Keratinocyte (primary cell): ENCODE measurements around the gene KTN1. TPM values are rescaled to one million over a fixed set of nuclear protein-coding genes. Genes with fewer than 3 reads are reported as not detected.

Experiments used
- DNase-seq: peaks from one replicate; pipeline ENCODE4 v3.0.0-alpha.2; 2011; ENCODE audit warnings: low read depth, missing footprints, low spot score
- FAIRE-seq: peaks from 2 replicates; lab custom pipeline; 2011; peaks lifted over from hg19 to GRCh38; lab: Jason Lieb, UNC
- H2AFZ ChIP-seq: 2 replicates; pipeline ENCODE4 v1.6.0; 2012; ENCODE audit warnings: low read length, control low read depth, inconsistent platforms; ENCODE audit not compliant: control insufficient read depth
- H3K27ac ChIP-seq: 2 replicates; pipeline ENCODE4 v1.5.1; 2011; ENCODE audit warnings: low read length; ENCODE audit not compliant: control insufficient read depth, insufficient read depth
- H3K27me3 ChIP-seq: 3 replicates; pipeline ENCODE4 v1.6.0; 2011; ENCODE audit warnings: low read length; ENCODE audit not compliant: control insufficient read depth, insufficient read depth; ENCODE audit errors: extremely low read depth
- H3K36me3 ChIP-seq, 2 experiments: 2 replicates in 1 of 2; 3 replicates in 1 of 2; pipeline ENCODE4 v1.5.1; 2011; ENCODE audit warnings: low read length in 2 of 2, mild to moderate bottlenecking in 1 of 2; ENCODE audit not compliant: control insufficient read depth in 2 of 2, insufficient read depth in 2 of 2; ENCODE audit errors: extremely low read depth in 1 of 2
- H3K4me1 ChIP-seq: 3 replicates; pipeline ENCODE4 v1.5.1; 2011; ENCODE audit warnings: low read length; ENCODE audit not compliant: control insufficient read depth, insufficient read depth; ENCODE audit errors: extremely low read depth
- H3K4me2 ChIP-seq: 3 replicates; pipeline ENCODE4 v1.6.0; 2011; ENCODE audit warnings: low read depth, low read length; ENCODE audit not compliant: control insufficient read depth, insufficient read depth; ENCODE audit errors: extremely low read depth
- H3K4me3 ChIP-seq, 3 experiments: fragments of 200-600 bp in 1 of 3; sonication (generic) in 1 of 3; 2 replicates in 2 of 3; 3 replicates in 1 of 3; pipeline ENCODE4 v1.5.1; 2011 to 2016; ENCODE audit warnings: low read length in 3 of 3, mild to moderate bottlenecking in 3 of 3, control low read depth in 2 of 3, inconsistent platforms in 1 of 3, low read depth in 1 of 3, mixed read lengths in 1 of 3, mixed run types in 1 of 3, moderate library complexity in 1 of 3; ENCODE audit not compliant: control insufficient read depth in 2 of 3, insufficient read depth in 2 of 3; ENCODE audit errors: extremely low read depth in 1 of 3
- H3K79me2 ChIP-seq: 2 replicates; pipeline ENCODE4 v1.6.0; 2012; ENCODE audit warnings: low read length; ENCODE audit not compliant: control insufficient read depth, insufficient read depth
- H3K9ac ChIP-seq: 3 replicates; pipeline ENCODE4 v1.6.0; 2011; ENCODE audit warnings: low read length; ENCODE audit not compliant: control insufficient read depth, insufficient read depth; ENCODE audit errors: extremely low read depth
- H3K9me1 ChIP-seq: 3 replicates; pipeline ENCODE4 v1.6.0; 2011; ENCODE audit warnings: low read length; ENCODE audit not compliant: control insufficient read depth, insufficient read depth; ENCODE audit errors: extremely low read depth
- H3K9me3 ChIP-seq: 2 replicates; pipeline ENCODE4 v1.5.1; 2012; ENCODE audit warnings: low read depth, low read length; ENCODE audit not compliant: control insufficient read depth
- H4K20me1 ChIP-seq: 3 replicates; pipeline ENCODE4 v1.6.0; 2011; ENCODE audit warnings: low read length; ENCODE audit not compliant: control insufficient read depth, insufficient read depth; ENCODE audit errors: extremely low read depth
- CTCF ChIP-seq, 3 experiments: IDR thresholded peaks in 1 of 3; conservative IDR thresholded peaks in 1 of 3; optimal IDR thresholded peaks in 1 of 3; 2 replicates in 2 of 3; 3 replicates in 1 of 3; pipeline versions ENCODE3 to v1.5.1; 2011; ENCODE audit warnings: low read length in 3 of 3, mild to moderate bottlenecking in 3 of 3, moderate library complexity in 2 of 3, control low read depth in 1 of 3, inconsistent platforms in 1 of 3; ENCODE audit not compliant: insufficient read depth in 2 of 3; ENCODE audit errors: extremely low read depth in 1 of 3
- EZH2 ChIP-seq: IDR thresholded peaks from one replicate; pipeline ENCODE4 v1.6.1; 2012; ENCODE audit warnings: inconsistent platforms, mild to moderate bottlenecking, low read length, moderate library complexity
- dilution Hi-C: fragments of 300-500 bp; cut with MboI; formaldehyde crosslinking; loops from one replicate; pipeline ENCODE4 v1.7.0; 2020; ENCODE audit warnings: low sequenced_read_pairs; ENCODE audit not compliant: extremely low pct_ligation_motif_present
- polyA plus RNA-seq, 5 experiments: library from polyadenylated mRNA; depleted of rRNA in 3 of 5; stranded (reverse) in 3 of 5; stranded (forward) in 1 of 5; unstranded in 1 of 5; fragments of >200 nt; gene quantifications; 1 replicate in 1 of 5; 2 replicates in 3 of 5; 3 replicates in 1 of 5; pipeline versions ENCODE4 v1.2.1 to v1.2.3, GENCODE V29; 2011 to 2012; ENCODE audit warnings: missing spikeins in 2 of 5, low read depth in 1 of 5, low replicate concordance in 1 of 5

The KTN1 gene
- polyA plus RNA-seq, 1 donor (not counting 4 experiments of a cell fraction or from before 2014, with no cell fraction given): 121 TPM

- H3K4me2 ChIP-seq: no peak overlapping the region
- H3K9ac ChIP-seq: no peak overlapping the region
- no peaks in the 10 kb centered on the region for H3K9me3 ChIP-seq
- H3K27ac ChIP-seq: no peak overlapping the region
- no peaks in the 10 kb centered on the region for H3K79me2 ChIP-seq
- no peak overlapping the region for H3K4me3 ChIP-seq
- H2AFZ ChIP-seq: no peak overlapping the region
- DNase-seq: no peak
- dilution Hi-C loops: no loop called here
- no peaks in the 10 kb centered on the region for H3K9me1 ChIP-seq
- peaks cover 14 to 21% of the 10 kb centered on the region in 2 experiments for H3K36me3 ChIP-seq
- no peaks in the 10 kb centered on the region for H3K27me3 ChIP-seq
- H3K4me1 ChIP-seq: no peaks in the 10 kb centered on the region
- no peak for TF ChIP-seq EZH2
- TF ChIP-seq CTCF (optimal IDR thresholded peaks at IDR 0.05 in 1 of 3, IDR thresholded peaks at IDR 0.05 in 1 of 3, conservative IDR thresholded peaks at IDR 0.05 in 1 of 3; ENCODE audit: extremely low read depth in 1 of 3, insufficient read depth in 2 of 3, low read length in 3 of 3): no peak
- FAIRE-seq: no peak
- no peaks in the 10 kb centered on the region for H4K20me1 ChIP-seq
Observed at GRCh38 chr14:55673048-55673447, 93.0 kb downstream of the KTN1 start.

GRCh38 chr14:55681096-55681495 is 101.1 kb downstream of the KTN1 start:
- H3K27ac ChIP-seq: no peak overlapping the region
- no peak overlapping the region for H3K9ac ChIP-seq
- H3K79me2 ChIP-seq: no peaks in the 10 kb centered on the region
- H3K9me3 ChIP-seq: no peaks in the 10 kb centered on the region
- no peak for FAIRE-seq
- H3K4me3 ChIP-seq: no peak overlapping the region
- H3K4me1 ChIP-seq: no peaks in the 10 kb centered on the region
- no peak for TF ChIP-seq EZH2
- TF ChIP-seq CTCF (optimal IDR thresholded peaks at IDR 0.05 in 1 of 3, IDR thresholded peaks at IDR 0.05 in 1 of 3, conservative IDR thresholded peaks at IDR 0.05 in 1 of 3; ENCODE audit: extremely low read depth in 1 of 3, insufficient read depth in 2 of 3, low read length in 3 of 3): no peak
- H2AFZ ChIP-seq: no peak overlapping the region
- H3K9me1 ChIP-seq: no peaks in the 10 kb centered on the region
- no peaks in the 10 kb centered on the region for H3K27me3 ChIP-seq
- dilution Hi-C loops: loop anchor here (25.0 kb wide), 1 partner anchor 781 kb away; no protein-coding TSS in a partner anchor
- H4K20me1 ChIP-seq: no peaks in the 10 kb centered on the region
- no peak for DNase-seq
- H3K4me2 ChIP-seq: no peak overlapping the region
- H3K36me3 ChIP-seq: peaks cover 11 to 14% of the 10 kb centered on the region in 2 experiments
